Right ventricle myocardium inferior (tissue), 1 donor: Measurements from ENCODE around the gene AUH. TPM values are rescaled to one million over a fixed set of nuclear protein-coding genes. Genes with fewer than 3 reads are reported as not detected.

Experiments used
- ATAC-seq: fragments of 200-7000 bp; cut with Tn5 transposase; one replicate; pipeline ENCODE4 v1.9.1; 2020; ENCODE audit warnings: mild to moderate bottlenecking, moderate library complexity
- DNase-seq: peaks from one replicate; pipeline ENCODE4 v3.0.0; 2021; ENCODE audit errors: missing footprints
- intact Hi-C: fragments of 100-400 bp; cut with DNase I; formaldehyde crosslinking; loops from one replicate; pipeline ENCODE4 v1.11.0; 2022
- total RNA-seq: library from RNA; stranded (reverse); fragmentation: NEBNext Ultra II Directional; extraction: Animal tissue kit (Norgen Biotek cat#: 25700); gene quantifications from one replicate; pipeline ENCODE4 v1.2.1, GENCODE V29; 2021
- donor health status: DM: no; HTN: yes; CAD: no; lungs with severe emphysema.

AUH gene
- total RNA-seq, 1 donor from 2014 or later = 37.9 TPM

- ATAC-seq (no peak), DNase-seq (no peak)
- intact Hi-C loops = no loop called here
Observed at GRCh38 chr9:91308191-91308590, 53.5 kb downstream of the AUH start.

- DNase-seq (no peak), ATAC-seq (no peak)
- intact Hi-C loops = no loop called here
Observed at GRCh38 chr9:91307279-91307678, 54.4 kb downstream of the AUH start.

- intact Hi-C loops = no loop called here
- ATAC-seq (no peak), DNase-seq (no peak)
Observed at GRCh38 chr9:91306296-91306630, 55.5 kb downstream of the AUH start.

GRCh38 chr9:91305596-91306295 is 56.0 kb downstream of the AUH start:
- no peak for DNase-seq
- intact Hi-C loops = no loop called here
- ATAC-seq = no peak

GRCh38 chr9:91303741-91304415 is 57.8 kb downstream of the AUH start:
- intact Hi-C loops = no loop called here
- ATAC-seq (no peak), DNase-seq (no peak)

GRCh38 chr9:91302831-91303230 is 58.9 kb downstream of the AUH start:
- intact Hi-C loops = no loop called here
- no peak for DNase-seq
- ATAC-seq = peak; percentile 39

GRCh38 chr9:91301161-91301560 is 60.6 kb downstream of the AUH start:
- DNase-seq (no peak), ATAC-seq (peak; percentile 39)
- intact Hi-C loops = no loop called here

- intact Hi-C loops = no loop called here
Observed at GRCh38 chr9:91298311-91298710, 63.4 kb downstream of the AUH start.

GRCh38 chr9:91297306-91297705 is 64.4 kb downstream of the AUH start:
- DNase-seq (no peak), ATAC-seq (no peak)
- intact Hi-C loops = no loop called here

More at GRCh38 chr9:91298311-91298710, 63.4 kb downstream of the AUH start:
- DNase-seq (no peak), ATAC-seq (no peak)

GRCh38 chr9:91296354-91296753 is 65.4 kb downstream of the AUH start:
- ATAC-seq (no peak), DNase-seq (no peak)
- intact Hi-C loops = no loop called here

- intact Hi-C loops = no loop called here
- ATAC-seq = no peak
- no peak for DNase-seq
Observed at GRCh38 chr9:91295357-91295756, 66.4 kb downstream of the AUH start.

- DNase-seq = no peak
- intact Hi-C loops = no loop called here
- no peak for ATAC-seq
Observed at GRCh38 chr9:91291866-91292265, 69.9 kb downstream of the AUH start.

GRCh38 chr9:91289244-91289643 is 72.5 kb downstream of the AUH start:
- intact Hi-C loops = no loop called here
- no peak for DNase-seq
- no peak for ATAC-seq

- no peak for ATAC-seq
- no peak for DNase-seq
Observed at GRCh38 chr9:91285729-91286353, 75.9 kb downstream of the AUH start.

GRCh38 chr9:91282292-91282691 is 79.4 kb downstream of the AUH start:
- DNase-seq = no peak
- intact Hi-C loops = no loop called here
- ATAC-seq = no peak

More at GRCh38 chr9:91285729-91286353, 75.9 kb downstream of the AUH start:
- intact Hi-C loops = no loop called here

GRCh38 chr9:91279296-91280204 is 82.2 kb downstream of the AUH start:
- intact Hi-C loops = no loop called here
- DNase-seq (no peak), ATAC-seq (no peak)

- no peak for ATAC-seq
- DNase-seq = no peak
- intact Hi-C loops = no loop called here
Observed at GRCh38 chr9:91276513-91276912, 85.2 kb downstream of the AUH start.

GRCh38 chr9:91275655-91276054 is 86.1 kb downstream of the AUH start:
- ATAC-seq (no peak), DNase-seq (no peak)
- intact Hi-C loops = no loop called here

GRCh38 chr9:91274949-91275492 is 86.7 kb downstream of the AUH start:
- intact Hi-C loops = no loop called here
- ATAC-seq (no peak), DNase-seq (no peak)
